Hematopoietic multipotent progenitor cell treated with erythropoietin and hydrocortisone succinate and interleukin-3 and kit ligand, for 6 days (in vitro differentiated cells): ENCODE data around the gene TRIM26.
"Not testable (repeated sequence)": the region's sequence is repeated elsewhere in the genome, so short reads cannot be mapped to it uniquely, and the experiment has no call there.

ENCODE experiments used
- DNase-seq: peaks from one replicate; pipeline ENCODE4 v3.0.0-alpha.2; 2015

The TRIM26 gene

DNA sequence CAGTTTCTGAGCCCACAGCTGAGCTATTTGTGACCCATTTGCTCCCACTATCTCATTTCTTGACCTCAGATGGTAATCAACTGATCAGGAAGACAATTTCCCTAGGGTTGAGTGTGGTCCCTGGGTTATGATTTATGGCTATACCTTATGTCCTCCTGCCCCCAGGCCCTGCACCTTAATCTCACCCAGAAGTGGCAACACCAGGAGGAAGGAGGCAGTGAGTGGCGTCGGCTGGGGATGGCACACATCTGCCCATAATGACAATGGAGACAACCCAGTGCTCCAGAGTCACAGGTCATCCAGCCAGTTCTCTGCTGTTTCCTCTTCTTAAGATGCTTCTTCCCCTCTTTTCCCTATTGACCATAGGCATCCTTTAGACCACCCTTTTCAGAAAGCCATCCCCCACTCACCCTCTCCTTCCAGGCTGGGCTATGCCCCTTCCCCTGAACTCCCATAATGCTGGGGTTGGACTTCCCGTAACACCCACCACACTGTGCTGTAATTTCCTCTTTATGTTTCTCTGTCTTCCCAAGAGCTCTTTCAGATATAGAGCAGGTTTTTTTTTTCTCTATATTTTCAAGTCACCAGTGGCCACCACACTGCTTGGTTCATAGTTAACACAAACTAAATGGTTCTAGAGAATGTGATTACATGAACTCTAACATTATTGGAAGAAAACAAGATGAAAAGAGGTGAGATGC, 60.1 kb downstream of the TRIM26 start:
- DNase-seq: no peak

- peak; percentile 49 for DNase-seq
Observed at GRCh38 chr6:30152016-30152673, 61.1 kb downstream of the TRIM26 start.

- DNase-seq: peak; percentile 83
Observed at GRCh38 chr6:30151580-30151979, 61.6 kb downstream of the TRIM26 start.

DNA sequence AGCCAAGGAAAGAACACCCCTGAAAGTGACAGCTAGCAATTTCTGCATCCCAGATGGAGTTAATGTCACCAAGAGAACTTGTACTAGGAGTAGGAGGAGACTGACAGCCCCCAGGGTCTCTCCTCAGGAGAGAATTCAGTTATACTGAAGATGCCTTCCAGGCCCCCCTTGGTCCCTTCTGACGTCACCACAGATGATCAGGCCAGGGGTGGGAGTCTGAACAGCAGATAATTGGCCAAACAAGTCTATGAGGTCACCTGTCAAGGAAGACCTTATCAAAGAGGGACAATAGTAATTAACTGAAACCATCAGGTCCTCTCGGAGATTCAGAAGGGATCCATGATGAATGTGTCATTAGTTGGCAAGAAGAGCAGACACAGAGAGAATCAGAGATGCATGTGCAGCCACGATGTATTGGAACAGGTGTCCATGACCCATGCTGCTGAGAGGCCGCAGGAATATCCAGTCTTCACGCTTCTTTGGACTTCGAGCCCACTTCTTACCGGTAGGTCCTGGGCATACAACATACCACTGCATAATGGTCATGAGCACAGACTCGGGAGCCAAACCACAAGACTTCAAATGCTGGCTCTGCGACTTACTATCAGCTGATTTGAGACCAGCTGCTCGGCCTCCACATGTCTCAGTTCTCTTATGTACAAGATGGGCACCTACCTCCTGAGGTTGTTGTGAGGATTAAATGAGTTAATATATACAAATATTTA, 62.4 kb downstream of the TRIM26 start:
- no peak for DNase-seq

GRCh38 chr6:30149858-30150550, 63.2 kb downstream of the TRIM26 start:
- no peak for DNase-seq

DNA sequence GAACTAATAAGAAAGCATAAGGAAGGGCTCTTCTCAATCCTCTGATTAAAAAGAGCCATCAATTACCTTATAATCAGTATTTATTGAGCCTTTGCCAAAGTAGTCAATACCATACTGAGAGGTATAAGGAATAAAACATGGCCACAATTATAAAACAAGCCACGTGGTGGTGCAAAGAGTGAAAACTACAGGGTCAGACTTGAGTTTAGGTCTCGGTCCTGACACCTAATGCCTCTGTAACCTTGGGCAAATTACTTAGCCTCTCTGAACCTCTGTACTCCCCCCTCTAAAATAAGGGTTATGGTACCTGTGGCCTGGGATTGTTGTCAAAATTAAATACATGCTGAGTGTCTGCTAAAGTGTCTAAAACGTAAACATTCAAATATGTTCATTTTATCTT, 64.0 kb downstream of the TRIM26 start:
- DNase-seq: no peak

GRCh38 chr6:30147096-30147495, 66.1 kb downstream of the TRIM26 start:
- no peak for DNase-seq

- no peak for DNase-seq
Observed at GRCh38 chr6:30145818-30146217, 67.4 kb downstream of the TRIM26 start.

GRCh38 chr6:30144811-30145210, 68.4 kb downstream of the TRIM26 start:
- DNase-seq: no peak

DNA sequence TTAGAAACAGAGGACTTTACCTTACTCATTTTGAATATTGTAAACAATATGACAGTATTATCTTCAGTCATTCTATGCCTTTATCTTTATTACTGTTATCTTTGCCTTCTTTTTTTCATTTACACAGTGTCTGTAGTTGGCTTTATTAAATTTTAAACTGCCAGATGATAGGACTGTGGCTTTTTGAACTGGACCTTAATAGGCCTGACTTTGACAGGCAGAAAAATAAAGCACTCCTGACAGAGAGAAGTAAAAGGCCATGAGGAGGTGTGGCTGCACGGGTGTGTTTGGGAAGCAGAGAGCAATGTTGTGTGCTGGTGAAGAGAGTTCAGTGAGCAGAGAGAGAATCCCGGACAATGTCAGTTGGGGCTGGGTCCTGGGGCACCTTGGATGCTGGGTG, 69.4 kb downstream of the TRIM26 start:
- no peak for DNase-seq

- no peak for DNase-seq
Observed at GRCh38 chr6:30142665-30143064, 70.5 kb downstream of the TRIM26 start.

DNA sequence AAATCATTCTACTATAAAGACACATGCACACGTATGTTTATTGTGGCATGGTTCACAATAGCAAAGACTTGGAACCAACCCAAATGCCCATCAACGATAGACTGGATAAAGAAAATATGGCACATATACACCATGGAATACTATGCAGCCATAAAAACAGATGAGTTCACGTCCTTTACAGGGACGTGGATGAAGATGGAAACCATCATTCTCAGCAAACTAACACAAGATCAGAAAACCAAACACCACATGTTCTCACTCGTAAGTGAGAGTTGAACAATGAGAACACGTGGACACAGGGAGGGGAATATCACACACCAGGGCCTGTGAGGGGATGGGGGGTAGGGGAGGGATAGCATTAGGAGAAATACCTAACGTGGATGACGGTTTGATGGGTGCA, 73.0 kb downstream of the TRIM26 start:
- not testable (repeated sequence) for DNase-seq

DNA sequence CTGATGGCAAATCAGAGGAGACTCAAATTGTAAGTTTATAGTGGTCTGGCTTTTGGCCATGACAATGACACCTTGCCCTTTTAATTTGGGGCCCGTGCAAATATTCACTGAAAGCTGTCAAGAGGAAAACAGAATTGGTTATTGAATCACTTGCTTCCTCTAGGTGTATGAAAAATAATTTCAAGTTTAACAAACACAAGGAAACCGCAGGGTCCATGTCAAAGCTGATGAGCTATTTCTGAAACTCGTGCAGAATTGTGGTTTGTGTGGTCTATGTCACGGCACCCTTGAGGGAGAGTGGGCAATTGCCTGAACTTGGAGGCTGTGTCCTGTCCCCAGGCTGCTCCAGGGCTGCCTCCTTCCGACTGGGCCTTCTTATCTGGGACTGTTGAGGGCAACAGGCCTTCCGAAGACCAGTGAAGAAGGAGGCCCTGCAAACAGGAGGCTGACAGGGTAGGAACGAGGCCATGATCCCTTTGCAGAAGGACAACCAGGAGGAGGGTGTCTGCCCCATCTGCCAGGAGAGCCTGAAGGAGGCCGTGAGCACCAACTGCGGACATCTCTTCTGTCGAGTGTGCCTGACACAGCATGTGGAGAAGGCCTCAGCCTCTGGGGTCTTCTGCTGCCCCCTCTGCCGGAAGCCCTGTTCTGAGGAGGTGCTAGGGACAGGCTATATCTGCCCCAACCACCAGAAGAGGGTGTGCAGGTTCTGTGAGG, 76.5 kb downstream of the TRIM26 start:
- DNase-seq: no peak

DNA sequence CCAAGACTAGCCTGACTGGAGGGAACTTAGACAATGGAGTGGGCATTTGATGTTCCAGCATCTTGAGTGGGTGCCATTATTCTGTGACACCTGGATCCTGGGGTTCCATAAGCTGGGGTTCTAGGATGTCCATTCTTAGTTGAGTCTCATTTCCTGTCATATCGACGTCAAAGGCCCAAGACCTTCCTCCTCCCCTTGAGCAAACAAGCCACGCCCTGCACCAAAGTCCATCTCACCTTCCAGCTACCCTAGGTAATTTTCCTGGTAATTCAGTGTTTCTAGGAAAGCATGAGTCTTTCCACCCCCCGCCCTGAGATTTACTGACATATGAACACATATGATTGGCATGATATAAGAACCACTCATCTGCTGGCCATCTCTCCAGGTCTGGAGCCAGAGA, 77.4 kb downstream of the TRIM26 start, which contains the start of gene TRIM40:
TSS of gene TRIM40 (plus strand) at position 384 of the 400 bp plus-strand sequence. CDS start 897 bp downstream, outside the sequence.
- DNase-seq: no peak

- DNase-seq: no peak
Observed at GRCh38 chr6:30135147-30135546, 78.1 kb downstream of the TRIM26 start.
